Astrocyte (in vitro differentiated cells and primary cell): ENCODE results near the gene MTCP1.

Source experiments
- EZH2 ChIP-seq: IDR thresholded peaks from 2 replicates; pipeline ENCODE4 v1.6.1; 2012; ENCODE audit warnings: mild to moderate bottlenecking, low read length, inconsistent platforms; ENCODE audit not compliant: insufficient read depth
- TF ChIP-seq, protein P1 (sequence below): IDR thresholded peaks from 2 replicates; pipeline ENCODE4 v1.5.1; 2011; ENCODE audit warnings: low read depth, mild to moderate bottlenecking, inconsistent platforms, low read length, moderate library complexity; ENCODE audit not compliant: insufficient read depth

DNA sequence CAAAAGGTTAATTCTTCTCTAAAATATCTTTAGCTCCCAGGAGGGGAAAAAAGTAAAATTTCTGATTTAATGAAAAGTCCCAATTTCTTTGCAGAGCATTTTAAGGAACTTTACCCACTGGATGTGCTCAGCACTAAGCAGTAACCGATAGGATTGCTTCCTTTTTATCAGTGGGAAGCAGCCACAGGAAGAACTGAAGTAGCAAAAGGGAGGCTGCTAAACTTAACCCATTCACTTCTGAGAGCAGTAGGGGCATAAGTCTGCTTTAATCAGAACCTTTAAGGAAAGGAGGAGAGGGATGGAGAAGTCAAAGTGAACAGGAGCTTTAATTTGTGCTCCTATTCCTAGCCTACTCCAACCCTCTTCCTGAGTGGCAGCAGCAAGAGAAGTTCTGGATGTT is 48.4 kb downstream of the MTCP1 start, which contains the start of gene F8:
- TF ChIP-seq, protein P1, sequence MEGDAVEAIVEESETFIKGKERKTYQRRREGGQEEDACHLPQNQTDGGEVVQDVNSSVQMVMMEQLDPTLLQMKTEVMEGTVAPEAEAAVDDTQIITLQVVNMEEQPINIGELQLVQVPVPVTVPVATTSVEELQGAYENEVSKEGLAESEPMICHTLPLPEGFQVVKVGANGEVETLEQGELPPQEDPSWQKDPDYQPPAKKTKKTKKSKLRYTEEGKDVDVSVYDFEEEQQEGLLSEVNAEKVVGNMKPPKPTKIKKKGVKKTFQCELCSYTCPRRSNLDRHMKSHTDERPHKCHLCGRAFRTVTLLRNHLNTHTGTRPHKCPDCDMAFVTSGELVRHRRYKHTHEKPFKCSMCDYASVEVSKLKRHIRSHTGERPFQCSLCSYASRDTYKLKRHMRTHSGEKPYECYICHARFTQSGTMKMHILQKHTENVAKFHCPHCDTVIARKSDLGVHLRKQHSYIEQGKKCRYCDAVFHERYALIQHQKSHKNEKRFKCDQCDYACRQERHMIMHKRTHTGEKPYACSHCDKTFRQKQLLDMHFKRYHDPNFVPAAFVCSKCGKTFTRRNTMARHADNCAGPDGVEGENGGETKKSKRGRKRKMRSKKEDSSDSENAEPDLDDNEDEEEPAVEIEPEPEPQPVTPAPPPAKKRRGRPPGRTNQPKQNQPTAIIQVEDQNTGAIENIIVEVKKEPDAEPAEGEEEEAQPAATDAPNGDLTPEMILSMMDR, result no peak
- no peak for TF ChIP-seq EZH2
